ENCODE measurements around the gene GNPNAT1.

Gene GNPNAT1

DNA sequence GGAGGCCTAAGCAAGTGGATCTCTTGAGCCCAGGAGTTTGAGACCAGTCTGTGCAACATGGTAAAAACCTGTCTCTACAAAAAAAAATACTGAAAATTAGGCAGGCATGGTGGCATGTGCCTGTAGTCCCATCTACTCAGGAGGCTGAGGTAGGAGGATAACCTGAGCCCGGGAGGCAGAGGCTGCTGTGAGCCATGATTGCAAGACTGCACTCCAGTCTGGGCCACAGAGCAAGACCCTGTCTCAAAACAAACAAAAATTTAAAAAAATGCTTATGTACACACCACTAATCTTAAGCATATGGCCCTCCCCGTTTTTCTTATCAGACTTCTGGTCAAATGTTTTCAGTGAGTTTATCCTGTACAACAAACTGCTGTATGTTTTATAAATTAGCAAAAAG, 1.7 kb upstream of the GNPNAT1 start:
- no peak for DNase-seq (ENCODE audit: extremely low spot score)
- ChIA-PET CTCF (no interaction called here), POLR2A (no interaction called here)
- TF ChIP-seq, protein P1, sequence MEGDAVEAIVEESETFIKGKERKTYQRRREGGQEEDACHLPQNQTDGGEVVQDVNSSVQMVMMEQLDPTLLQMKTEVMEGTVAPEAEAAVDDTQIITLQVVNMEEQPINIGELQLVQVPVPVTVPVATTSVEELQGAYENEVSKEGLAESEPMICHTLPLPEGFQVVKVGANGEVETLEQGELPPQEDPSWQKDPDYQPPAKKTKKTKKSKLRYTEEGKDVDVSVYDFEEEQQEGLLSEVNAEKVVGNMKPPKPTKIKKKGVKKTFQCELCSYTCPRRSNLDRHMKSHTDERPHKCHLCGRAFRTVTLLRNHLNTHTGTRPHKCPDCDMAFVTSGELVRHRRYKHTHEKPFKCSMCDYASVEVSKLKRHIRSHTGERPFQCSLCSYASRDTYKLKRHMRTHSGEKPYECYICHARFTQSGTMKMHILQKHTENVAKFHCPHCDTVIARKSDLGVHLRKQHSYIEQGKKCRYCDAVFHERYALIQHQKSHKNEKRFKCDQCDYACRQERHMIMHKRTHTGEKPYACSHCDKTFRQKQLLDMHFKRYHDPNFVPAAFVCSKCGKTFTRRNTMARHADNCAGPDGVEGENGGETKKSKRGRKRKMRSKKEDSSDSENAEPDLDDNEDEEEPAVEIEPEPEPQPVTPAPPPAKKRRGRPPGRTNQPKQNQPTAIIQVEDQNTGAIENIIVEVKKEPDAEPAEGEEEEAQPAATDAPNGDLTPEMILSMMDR (IDR thresholded peaks at IDR 0.05; ENCODE audit: control extremely low read depth, extremely low read depth, low read depth, missing control alignments), result no peak

DNA sequence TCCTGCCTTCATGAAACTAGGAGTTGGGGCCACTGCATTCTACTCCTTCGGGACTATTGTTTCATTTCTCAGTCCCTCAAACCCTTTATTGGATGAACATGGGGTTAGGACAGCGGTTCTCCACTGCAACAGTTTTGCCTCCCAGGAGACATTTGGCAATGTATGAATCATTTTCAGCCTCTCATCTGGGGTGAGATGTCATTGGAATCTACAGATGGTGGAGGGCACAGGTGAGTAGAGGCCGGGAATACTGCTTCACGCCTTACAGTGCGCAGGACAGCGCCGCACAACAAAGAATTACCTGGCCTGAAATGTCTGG, 649 bp upstream of the GNPNAT1 start:
- TF ChIP-seq, protein P1 (IDR thresholded peaks at IDR 0.05; ENCODE audit: control extremely low read depth, extremely low read depth, low read depth, missing control alignments), result no peak
- ChIA-PET POLR2A (no interaction called here), CTCF (no interaction called here)
- no peak for DNase-seq (ENCODE audit: extremely low spot score)

DNA sequence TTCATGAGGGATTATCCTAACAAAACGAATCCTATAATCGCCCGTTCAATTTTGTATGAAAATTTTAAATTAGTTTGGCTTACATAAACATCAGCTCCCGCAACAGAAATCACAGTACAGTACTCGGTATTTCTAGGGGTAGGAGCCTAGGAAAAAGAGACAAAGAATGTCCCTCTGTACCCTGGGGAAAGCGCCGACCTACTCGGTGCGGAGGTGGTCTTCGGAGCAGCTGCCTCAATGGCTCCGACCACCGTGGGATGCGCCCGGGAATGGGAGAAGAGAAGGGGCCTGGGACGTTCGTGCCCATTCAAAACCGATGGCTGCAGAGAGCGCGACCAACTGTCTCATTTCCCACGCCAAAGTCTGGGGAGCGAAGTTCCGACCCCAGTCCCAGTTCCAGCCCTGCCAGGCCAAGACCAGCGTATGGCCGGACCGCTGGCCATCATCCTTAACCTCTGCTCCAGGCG, 618 bp downstream of the GNPNAT1 start:
- TF ChIP-seq, protein P1 (IDR thresholded peaks at IDR 0.05; ENCODE audit: control extremely low read depth, extremely low read depth, low read depth, missing control alignments), result no peak
- peak; percentile 36 for DNase-seq (ENCODE audit: extremely low spot score)
- CTCF ChIA-PET, result interaction anchor here (1.7 kb wide), 1 partner anchor 35 kb away, joined by 5 read pairs; no protein-coding TSS in a partner anchor
- POLR2A ChIA-PET, result no interaction called here

DNA sequence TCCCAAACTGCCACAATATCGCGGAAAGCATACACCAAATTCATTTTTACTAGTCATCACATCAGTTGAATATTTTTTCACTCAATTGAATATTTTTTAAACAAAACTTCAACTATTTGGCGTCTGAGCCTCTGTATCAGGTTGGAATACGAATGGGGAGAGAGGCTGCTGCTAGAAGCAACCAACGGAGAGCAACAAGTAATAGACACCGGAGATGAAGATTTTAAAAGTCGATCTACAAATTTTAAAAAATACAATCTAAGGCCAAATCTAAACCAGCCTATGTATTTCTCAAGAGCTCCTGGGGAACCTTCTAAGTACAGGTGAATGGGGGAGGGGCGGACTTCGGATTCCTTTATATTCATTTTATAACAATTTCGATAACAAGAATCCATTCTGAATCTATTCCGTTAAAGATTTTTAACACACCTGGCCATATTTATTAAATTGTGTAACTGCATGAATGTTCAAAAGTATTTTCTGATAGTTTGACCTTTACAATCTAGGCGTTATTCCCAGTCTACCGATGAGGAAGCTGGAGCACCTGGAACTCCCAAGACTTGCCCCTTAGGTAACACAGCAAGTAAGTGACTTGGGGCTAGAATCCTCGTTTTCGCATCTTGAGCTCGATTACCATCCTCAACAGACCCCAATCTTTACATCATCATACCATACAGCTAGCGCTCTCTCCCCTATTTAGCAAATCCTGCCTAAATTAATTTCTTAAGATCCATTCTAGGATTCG, 1.2 kb downstream of the GNPNAT1 start:
- ChIA-PET CTCF (interaction anchor here (1.0 to 1.7 kb wide), 2 partner anchors 15 to 35 kb away, joined by 3 to 5 read pairs; no protein-coding TSS in a partner anchor), POLR2A (no interaction called here)
- DNase-seq (ENCODE audit: extremely low spot score), result no peak
- TF ChIP-seq, protein P1 (IDR thresholded peaks at IDR 0.05; ENCODE audit: control extremely low read depth, extremely low read depth, low read depth, missing control alignments), result no peak

DNA sequence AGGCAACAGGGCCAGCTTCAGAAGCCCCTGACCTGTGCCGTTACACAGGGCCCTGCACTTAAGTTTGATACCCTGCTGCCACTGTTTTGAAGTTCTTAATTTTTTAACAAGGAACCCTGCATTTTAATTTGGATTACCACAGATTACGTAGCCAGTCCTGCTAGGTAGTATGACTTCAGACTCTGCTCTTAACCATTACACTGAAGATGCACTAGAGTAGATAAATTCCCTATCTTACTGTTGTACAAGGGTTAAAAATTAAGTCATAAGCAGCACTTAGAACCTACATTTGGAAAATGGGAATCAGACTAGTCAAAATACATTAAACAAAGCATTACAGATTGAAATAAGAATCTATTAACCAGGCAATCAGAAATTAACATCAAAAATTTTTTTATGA, 2.3 kb downstream of the GNPNAT1 start:
- no peak for DNase-seq (ENCODE audit: extremely low spot score)
- CTCF ChIA-PET, result interaction anchor here (1.0 kb wide), 1 partner anchor 14 kb away, joined by 3 read pairs; no protein-coding TSS in a partner anchor
- POLR2A ChIA-PET, result no interaction called here
- TF ChIP-seq, protein P1 (IDR thresholded peaks at IDR 0.05; ENCODE audit: control extremely low read depth, extremely low read depth, low read depth, missing control alignments), result no peak

DNA sequence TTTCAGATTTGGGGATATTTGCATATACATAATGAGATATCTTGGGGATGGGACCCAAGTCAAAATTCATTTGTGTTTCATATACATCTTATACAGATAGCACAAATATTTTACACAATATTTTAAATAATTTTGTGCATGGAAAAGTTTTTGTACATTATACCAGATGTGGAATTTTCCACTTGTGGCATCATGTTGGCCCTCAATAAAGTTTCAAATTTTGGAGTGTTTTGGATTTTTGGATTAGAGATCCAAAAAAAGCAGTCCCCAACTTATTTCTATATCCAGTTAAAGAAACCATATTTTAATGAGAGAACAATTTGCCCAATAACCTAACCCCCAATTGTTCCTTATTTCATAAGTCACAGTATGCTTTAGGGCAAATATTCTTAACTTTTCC, 4.5 kb downstream of the GNPNAT1 start:
- POLR2A ChIA-PET, result no interaction called here
- DNase-seq (ENCODE audit: extremely low spot score), result no peak
- TF ChIP-seq, protein P1 (IDR thresholded peaks at IDR 0.05; ENCODE audit: control extremely low read depth, extremely low read depth, low read depth, missing control alignments), result no peak
- CTCF ChIA-PET, result no interaction called here
